Renal cortex interstitium (tissue), 11 donors: ENCODE data around the gene ASZ1. TPM values are rescaled to one million over a fixed set of nuclear protein-coding genes. Genes with fewer than 3 reads are reported as not detected.
A peak's percentile ranks its signal among the peaks of the same experiment; 100 is the strongest.

Experiments
- DNase-seq, 11 donors: peaks; one replicate each; pipeline ENCODE4 v3.0.0-alpha.2; 2013; ENCODE audit warnings: low read depth in 9 of 11, low spot score in 4 of 11; ENCODE audit errors: extremely low read depth in 1 of 11
- polyA plus RNA-seq, 3 donors: library from polyadenylated mRNA; unstranded; fragments of 120-200 nt; gene quantifications; one replicate each; pipeline ENCODE4 v1.2.1, GENCODE V29; 2013; ENCODE audit not compliant: insufficient read length in 3 of 3

Gene ASZ1
- polyA plus RNA-seq, 3 donors, result 0.06 TPM; not detected in 2

- no peak for DNase-seq
Measured at GRCh38 chr7:117362294-117362888, 64.9 kb downstream of the ASZ1 start.

- no peak for DNase-seq
Measured at GRCh38 chr7:117350027-117350426, 77.3 kb downstream of the ASZ1 start.

GRCh38 chr7:117349570-117349969 lies 77.7 kb downstream of the ASZ1 start:
- no peak for DNase-seq

GRCh38 chr7:117347962-117348672 lies 79.2 kb downstream of the ASZ1 start:
- no peak for DNase-seq

- no peak for DNase-seq
Measured at GRCh38 chr7:117347480-117347879, 79.8 kb downstream of the ASZ1 start.

GRCh38 chr7:117346161-117346560 lies 81.1 kb downstream of the ASZ1 start:
- DNase-seq, result peak in 1 of 11 donors; percentile 3

- no peak for DNase-seq
Measured at GRCh38 chr7:117338020-117338419, 89.3 kb downstream of the ASZ1 start.

GRCh38 chr7:117333168-117333567 lies 94.1 kb downstream of the ASZ1 start:
- DNase-seq, result no peak

- no peak for DNase-seq
Measured at GRCh38 chr7:117332031-117332430, 95.3 kb downstream of the ASZ1 start.

GRCh38 chr7:117325836-117326235 lies 101.5 kb downstream of the ASZ1 start:
- DNase-seq, result no peak

- DNase-seq, result no peak
Measured at GRCh38 chr7:117324960-117325359, 102.3 kb downstream of the ASZ1 start.

- DNase-seq, result peak in 6 of 11 donors; percentile 7 to 32 (median 24)
Measured at GRCh38 chr7:117323851-117324711, 103.2 kb downstream of the ASZ1 start.

GRCh38 chr7:117323305-117323850 lies 103.9 kb downstream of the ASZ1 start:
- DNase-seq, result peak in 3 of 11 donors; percentile 7 to 31 (median 12)

GRCh38 chr7:117322741-117323304 lies 104.5 kb downstream of the ASZ1 start, which contains the start of gene WNT2:
WNT2 (minus strand) TSS chr7:117323058; CDS start chr7:117322989, 69 bp downstream.
- DNase-seq, result peak in 3 of 11 donors; percentile 5 to 12 (median 8)

- no peak for DNase-seq
Measured at GRCh38 chr7:117320523-117320922, 106.8 kb downstream of the ASZ1 start.

- no peak for DNase-seq
Measured at GRCh38 chr7:117319181-117319580, 108.1 kb downstream of the ASZ1 start.

- no peak for DNase-seq
Measured at GRCh38 chr7:117313582-117313981, 113.7 kb downstream of the ASZ1 start.
